A549 (cell line): ENCODE data around the gene AGFG1. TPM values are rescaled to one million over a fixed set of nuclear protein-coding genes. Genes with fewer than 3 reads are reported as not detected.

Source experiments
- ATAC-seq, 2 experiments: fragments of 200-7000 bp in 1 of 2; fragments of >200 bp in 1 of 2; cut with Nextera tagmentation in 1 of 2; cut with Tn5 transposase in 1 of 2; 3 replicates each; pipeline versions ENCODE4 v1.8.0 to v1.9.1; 2018 to 2020; ENCODE audit warnings: mild to moderate bottlenecking in 1 of 2, moderate library complexity in 1 of 2
- CTCF ChIA-PET: fragments of 300-600 bp; sonication (Branson Sonifier 250); formaldehyde crosslinking; extraction: SDS; loops from one replicate; lab custom pipeline; 2021; ENCODE audit warnings: antibody characterized with exemption, inconsistent platforms; lab: Yijun Ruan, JAX
- POLR2A ChIA-PET: fragments of 350-600 bp; formaldehyde crosslinking; extraction: SDS; loops from one replicate; lab custom pipeline; 2021; ENCODE audit warnings: antibody characterized with exemption, inconsistent platforms; lab: Yijun Ruan, JAX
- DNase-seq, 2 experiments: peaks; one replicate each; pipeline versions ENCODE4 v3.0.0 to v3.0.0-alpha.2; 2011 to 2016; ENCODE audit warnings: low read depth in 1 of 2, low spot score in 1 of 2
- FAIRE-seq: peaks from 2 replicates; lab custom pipeline; 2011; peaks lifted over from hg19 to GRCh38; lab: Jason Lieb, UNC
- H3K27ac ChIP-seq, 2 experiments: fragments of >200 bp; sonication (Bioruptor Twin); formaldehyde crosslinking; 3 replicates each; pipeline ENCODE4 v1.5.1; 2016 to 2017
- H3K4me1 ChIP-seq: fragments of >200 bp; sonication (Bioruptor Twin); formaldehyde crosslinking; 3 replicates; pipeline ENCODE4 v1.6.1; 2016
- H3K4me2 ChIP-seq: fragments of >200 bp; sonication (Bioruptor Twin); formaldehyde crosslinking; 3 replicates; pipeline ENCODE4 v1.6.1; 2016
- H3K4me3 ChIP-seq: fragments of >200 bp; sonication (Bioruptor Twin); formaldehyde crosslinking; 3 replicates; pipeline ENCODE4 v1.5.1; 2016
- H3K9me3 ChIP-seq: fragments of >200 bp; sonication (Bioruptor Twin); formaldehyde crosslinking; 3 replicates; pipeline ENCODE4 v1.6.1; 2016
- BCL3 ChIP-seq: fragments of >200 bp; sonication (Bioruptor Twin); formaldehyde crosslinking; IDR thresholded peaks from 3 replicates; pipeline ENCODE4 v1.6.1; 2016
- BHLHE40 ChIP-seq: IDR thresholded peaks from 2 replicates; pipeline ENCODE4 v1.6.1; 2012; ENCODE audit warnings: low read depth, low read length, inconsistent platforms
- CBX2 ChIP-seq: fragments of 200-600 bp; sonication (generic); IDR thresholded peaks from 2 replicates; pipeline ENCODE4 v1.6.1; 2016; ENCODE audit warnings: low read depth, mild to moderate bottlenecking, borderline replicate concordance
- CBX8 ChIP-seq: fragments of 200-600 bp; sonication (generic); IDR thresholded peaks from 2 replicates; pipeline ENCODE4 v1.6.1; 2016
- ELK1 ChIP-seq: fragments of 150-350 bp; IDR thresholded peaks from 2 replicates; pipeline ENCODE4 v1.6.1; 2014; ENCODE audit warnings: low read depth, mild to moderate bottlenecking, low read length
- FOSB ChIP-seq: fragments of 250-450 bp; sonication (Bioruptor Pico); IDR thresholded peaks from 2 replicates; pipeline ENCODE4 v1.5.0; 2020; ENCODE audit warnings: mild to moderate bottlenecking, moderate library complexity
- HDAC2 ChIP-seq: fragments of 200-600 bp; sonication (generic); IDR thresholded peaks from 2 replicates; pipeline ENCODE4 v1.6.1; 2016
- JUN ChIP-seq, 2 experiments: fragments of >200 bp; sonication (Bioruptor Twin); formaldehyde crosslinking; IDR thresholded peaks; 2 replicates in 1 of 2; 3 replicates in 1 of 2; pipeline ENCODE4 v1.6.1; 2016 to 2017
- JUNB ChIP-seq: fragments of >200 bp; sonication (Bioruptor Twin); formaldehyde crosslinking; IDR thresholded peaks from 2 replicates; pipeline ENCODE4 v1.6.1; 2016
- KDM1A ChIP-seq: fragments of 200-600 bp; sonication (generic); IDR thresholded peaks from 2 replicates; pipeline ENCODE4 v1.6.1; 2016; ENCODE audit warnings: low read depth, mild to moderate bottlenecking
- KDM5A ChIP-seq: fragments of 200-600 bp; sonication (generic); IDR thresholded peaks from 2 replicates; pipeline ENCODE4 v1.6.1; 2016; ENCODE audit warnings: antibody characterized with exemption, mild to moderate bottlenecking
- MAX ChIP-seq: IDR thresholded peaks from 2 replicates; pipeline ENCODE4 v1.6.1; 2012
- PBX3 ChIP-seq: IDR thresholded peaks from 2 replicates; pipeline ENCODE4 v1.6.1; 2012
- REST ChIP-seq: fragments of 200-600 bp; sonication (generic); IDR thresholded peaks from 2 replicates; pipeline ENCODE4 v1.6.1; 2016; ENCODE audit warnings: antibody characterized with exemption, mild to moderate bottlenecking, moderate library complexity
- RFX5 ChIP-seq: fragments of 450-650 bp; IDR thresholded peaks from 2 replicates; pipeline ENCODE4 v1.7.1; 2014; ENCODE audit warnings: antibody characterized with exemption, mild to moderate bottlenecking, moderate library complexity
- RNF2 ChIP-seq: fragments of 200-600 bp; sonication (generic); IDR thresholded peaks from 2 replicates; pipeline ENCODE4 v1.6.1; 2016; ENCODE audit warnings: low read depth, mild to moderate bottlenecking, antibody characterized with exemption, moderate library complexity, borderline replicate concordance
- SMC3 ChIP-seq: fragments of >200 bp; sonication (Bioruptor Twin); formaldehyde crosslinking; IDR thresholded peaks from 3 replicates; pipeline ENCODE4 v1.6.1; 2018; ENCODE audit warnings: inconsistent platforms
- SREBF2 ChIP-seq: fragments of 450-650 bp; IDR thresholded peaks from 2 replicates; pipeline ENCODE4 v1.6.1; 2014; ENCODE audit warnings: mild to moderate bottlenecking, moderate library complexity
- TFCP2L1 ChIP-seq: fragments of 250-450 bp; sonication (Bioruptor Pico); IDR thresholded peaks from 2 replicates; pipeline ENCODE4 v1.5.0; 2021; ENCODE audit warnings: mild to moderate bottlenecking
- ZFP36 ChIP-seq: fragments of 450-650 bp; IDR thresholded peaks from 2 replicates; pipeline ENCODE4 v1.6.1; 2014; ENCODE audit warnings: borderline replicate concordance; ENCODE audit not compliant: partially characterized antibody
- ZNF302 ChIP-seq: fragments of 250-450 bp; sonication (Bioruptor Pico); IDR thresholded peaks from 2 replicates; pipeline ENCODE4 v1.9.0; 2021; ENCODE audit warnings: inconsistent platforms, mild to moderate bottlenecking, moderate library complexity
- WGBS: methylation state at CpG from one replicate; pipeline ENCODE4 v1.1.6; 2017; ENCODE audit errors: missing lambda C conversion rate; 5-methylcytosine and 5-hydroxymethylcytosine counted together
- polyA plus RNA-seq, 4 experiments: library from polyadenylated mRNA; depleted of rRNA in 3 of 4; stranded (reverse); fragments of >200 nt; fragmentation: RNase III in 1 of 4; extraction: RNeasy Plus Mini Kit Qiagen cat#74134 plus additional on column Dnase treatment in 1 of 4; gene quantifications; 2 replicates in 3 of 4; 3 replicates in 1 of 4; pipeline ENCODE4 v1.2.3, GENCODE V29; 2011 to 2017

The AGFG1 gene
- polyA plus RNA-seq, 2 of the 4 experiments (the other 2 are of a cell fraction), result 96.9 to 384 TPM

- peak overlapping the region; percentile 70 for H3K4me2 ChIP-seq
- 73% methylated on average over 4 of the region's 4 CpGs for WGBS
- DNase-seq (no peak), ATAC-seq (peak in 1 of 2 experiments; percentile 17; a peak in 2 of 6 replicates), FAIRE-seq (no peak)
- TF ChIP-seq HDAC2 (no peak), BCL3 (no peak), BHLHE40 (no peak), TFCP2L1 (CRISPR knock-in tag) (no peak), RFX5 (no peak), ZFP36 (no peak), KDM1A (no peak), MAX (no peak), SMC3 (no peak), PBX3 (no peak), CBX2 (no peak), JUNB (no peak)
- no peak overlapping the region for H3K4me3 ChIP-seq
- H3K9me3 ChIP-seq, result no peaks in the 10 kb centered on the region
- peaks cover 98% of the 10 kb centered on the region for H3K4me1 ChIP-seq
- ChIA-PET CTCF (interaction anchor here (1.2 kb wide), 2 partner anchors 9 to 10 kb away, joined by 3 to 5 read pairs; no protein-coding TSS in a partner anchor), POLR2A (no interaction called here)
- no peak overlapping the region; a peak in 1 of 6 replicates for H3K27ac ChIP-seq
Measured at GRCh38 chr2:227511239-227511930, 39.4 kb downstream of the AGFG1 start.

GRCh38 chr2:227511955-227512354, 40.0 kb downstream of the AGFG1 start:
- TF ChIP-seq RNF2 (no peak), JUN (IDR thresholded peaks at IDR 0.05) (0 out of 5 replicates have a peak, but pooled peaks of 1 of the 2 experiments have one; percentile 23), CBX2 (no peak), FOSB (CRISPR knock-in tag) (no peak)
- peak overlapping the region; percentile 70 for H3K4me2 ChIP-seq
- CTCF ChIA-PET, result interaction anchor here (1.2 kb wide), 2 partner anchors 9 to 11 kb away, joined by 3 to 5 read pairs; no protein-coding TSS in a partner anchor
- peaks cover 98% of the 10 kb centered on the region for H3K4me1 ChIP-seq
- WGBS, result 76% methylated on average over 3 of the region's 3 CpGs
- no peak overlapping the region; a peak in 1 of 6 replicates for H3K27ac ChIP-seq
- H3K9me3 ChIP-seq, result no peaks in the 10 kb centered on the region
- H3K4me3 ChIP-seq, result no peak overlapping the region
- DNase-seq (no peak), FAIRE-seq (no peak), ATAC-seq (no peak)
- POLR2A ChIA-PET, result no interaction called here

- FAIRE-seq, result no peak
Measured at GRCh38 chr2:227513113-227513512, 41.2 kb downstream of the AGFG1 start.

More at GRCh38 chr2:227513113-227513512, 41.2 kb downstream of the AGFG1 start:
- POLR2A ChIA-PET, result no interaction called here
- H3K4me1 ChIP-seq, result peaks cover 98% of the 10 kb centered on the region
- H3K4me2 ChIP-seq, result peak overlapping the region; percentile 70; the same call in 1 of the 3 replicates
- WGBS, result 84% methylated on average over 1 of the region's 1 CpG
- CTCF ChIA-PET, result interaction anchor here (0.8 kb wide), 1 partner anchor 45 kb away, joined by 3 read pairs; no protein-coding TSS in a partner anchor
- H3K27ac ChIP-seq, result 0 out of 6 replicates have a peak overlapping the region, but pooled peaks of 1 of the 2 experiments have one; percentile 26
- no peak for ATAC-seq
- no peak for TF ChIP-seq CBX8
- TF ChIP-seq PBX3, result no peak
- no peak for TF ChIP-seq SREBF2
- no peak for TF ChIP-seq ZNF302 (CRISPR knock-in tag)
- no peak for TF ChIP-seq ELK1
- no peak for TF ChIP-seq BCL3
- no peak for TF ChIP-seq KDM5A
- no peak for TF ChIP-seq REST
- TF ChIP-seq HDAC2, result no peak
- no peaks in the 10 kb centered on the region for H3K9me3 ChIP-seq
- no peak overlapping the region for H3K4me3 ChIP-seq
- DNase-seq, result no peak
